ENCODE measurements around the gene MORC1. TPM values are rescaled to one million over a fixed set of nuclear protein-coding genes. Genes with fewer than 3 reads are reported as not detected.

Gene MORC1
- total RNA-seq, 4 donors from 2014 or later: 0.20 to 0.22 TPM; not detected in 2

DNA sequence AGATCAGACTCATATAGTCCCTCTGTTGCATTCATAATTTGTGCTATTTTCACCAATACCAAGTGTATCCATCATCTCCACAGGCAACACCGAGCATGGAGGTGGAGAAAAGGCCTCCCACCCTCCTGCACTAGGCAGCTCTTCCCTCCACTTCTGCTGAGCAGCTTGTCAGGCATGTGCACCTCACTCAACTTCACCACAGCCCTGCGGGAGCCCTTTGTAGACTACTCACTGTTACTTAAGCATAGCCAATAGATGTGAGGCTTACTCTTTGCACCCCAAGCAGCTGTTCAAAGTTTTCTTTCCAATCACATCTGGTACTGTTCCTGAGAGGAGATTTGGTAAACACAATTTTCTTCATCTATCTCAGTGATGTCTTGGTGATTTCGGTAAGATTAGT is 147.4 kb downstream of the MORC1 start:
- no peaks in the 10 kb centered on the region for H3K4me1 ChIP-seq
- 52 to 58% methylated on average over 3 of the region's 3 CpGs for WGBS, 2 donors

DNA sequence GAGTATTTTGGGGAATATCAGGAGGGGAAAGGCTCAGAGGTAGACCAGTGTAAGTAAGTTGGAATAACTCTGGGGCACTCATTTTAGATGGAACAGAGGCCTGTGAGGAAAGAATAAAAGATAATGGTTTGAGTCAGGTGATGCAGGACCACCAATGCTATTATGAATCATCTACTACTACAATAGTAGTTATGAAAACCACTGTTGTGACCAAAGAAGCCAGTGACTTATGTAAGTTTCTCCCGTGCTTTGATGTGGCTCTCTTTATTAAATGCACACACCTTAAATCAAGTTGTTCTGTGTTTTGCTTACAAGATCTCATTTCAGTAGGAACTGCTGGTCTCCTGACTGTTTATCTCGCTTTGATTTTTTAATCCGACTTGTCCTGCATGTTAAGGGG is 151.2 kb downstream of the MORC1 start:
- H3K27ac ChIP-seq: no peak overlapping the region
- DNase-seq (ENCODE audit: low spot score in 2 of 2): no peak
- no peaks in the 10 kb centered on the region for H3K36me3 ChIP-seq
- no peaks in the 10 kb centered on the region for H3K9me3 ChIP-seq
- TF ChIP-seq, protein P1, sequence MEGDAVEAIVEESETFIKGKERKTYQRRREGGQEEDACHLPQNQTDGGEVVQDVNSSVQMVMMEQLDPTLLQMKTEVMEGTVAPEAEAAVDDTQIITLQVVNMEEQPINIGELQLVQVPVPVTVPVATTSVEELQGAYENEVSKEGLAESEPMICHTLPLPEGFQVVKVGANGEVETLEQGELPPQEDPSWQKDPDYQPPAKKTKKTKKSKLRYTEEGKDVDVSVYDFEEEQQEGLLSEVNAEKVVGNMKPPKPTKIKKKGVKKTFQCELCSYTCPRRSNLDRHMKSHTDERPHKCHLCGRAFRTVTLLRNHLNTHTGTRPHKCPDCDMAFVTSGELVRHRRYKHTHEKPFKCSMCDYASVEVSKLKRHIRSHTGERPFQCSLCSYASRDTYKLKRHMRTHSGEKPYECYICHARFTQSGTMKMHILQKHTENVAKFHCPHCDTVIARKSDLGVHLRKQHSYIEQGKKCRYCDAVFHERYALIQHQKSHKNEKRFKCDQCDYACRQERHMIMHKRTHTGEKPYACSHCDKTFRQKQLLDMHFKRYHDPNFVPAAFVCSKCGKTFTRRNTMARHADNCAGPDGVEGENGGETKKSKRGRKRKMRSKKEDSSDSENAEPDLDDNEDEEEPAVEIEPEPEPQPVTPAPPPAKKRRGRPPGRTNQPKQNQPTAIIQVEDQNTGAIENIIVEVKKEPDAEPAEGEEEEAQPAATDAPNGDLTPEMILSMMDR (IDR thresholded peaks at IDR 0.05): no peak
- no peak for TF ChIP-seq EP300 (IDR thresholded peaks at IDR 0.05)
- no peak for TF ChIP-seq POLR2A (IDR thresholded peaks at IDR 0.05)
- no peak overlapping the region for H3K4me3 ChIP-seq
- 59 to 94% methylated on average over 3 of the region's 3 CpGs for WGBS, 2 donors
- H3K4me1 ChIP-seq: no peaks in the 10 kb centered on the region
- H3K27me3 ChIP-seq: no peaks in the 10 kb centered on the region

More for the DNA sequence above, 147.4 kb downstream of the MORC1 start:
- H3K36me3 ChIP-seq: no peaks in the 10 kb centered on the region
- H3K4me3 ChIP-seq: no peak overlapping the region
- DNase-seq (ENCODE audit: low spot score in 2 of 2): no peak
- H3K9me3 ChIP-seq: no peaks in the 10 kb centered on the region
- TF ChIP-seq, protein P1 (IDR thresholded peaks at IDR 0.05): no peak
- TF ChIP-seq EP300 (IDR thresholded peaks at IDR 0.05): no peak
- no peak overlapping the region for H3K27ac ChIP-seq
- no peaks in the 10 kb centered on the region for H3K27me3 ChIP-seq

DNA sequence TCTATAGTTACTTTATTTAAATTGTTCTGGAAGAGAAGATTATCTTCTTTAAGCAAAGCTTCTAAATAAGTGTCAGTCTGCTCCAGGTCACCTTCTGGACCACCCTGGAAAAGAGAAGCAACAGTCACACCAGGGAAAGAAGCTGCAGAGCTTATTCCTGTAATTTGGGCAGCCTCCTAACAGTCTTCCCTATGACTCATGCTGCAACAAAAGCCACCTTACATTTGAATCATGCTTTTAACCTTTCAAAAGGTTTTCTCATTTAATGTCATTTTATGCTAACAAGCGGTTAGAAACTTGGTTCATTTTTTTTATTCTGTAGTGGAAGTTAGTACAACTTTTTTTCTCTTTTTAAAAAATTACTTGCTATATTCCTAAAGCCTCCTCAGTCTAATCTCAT is 158.9 kb downstream of the MORC1 start:
- Histone ChIP-seq H3K27ac (no peak overlapping the region), H3K4me1 (no peaks in the 10 kb centered on the region), H3K27me3 (no peaks in the 10 kb centered on the region), H3K4me3 (no peak overlapping the region), H3K36me3 (no peaks in the 10 kb centered on the region), H3K9me3 (no peaks in the 10 kb centered on the region)
- WGBS, 2 donors: 78 to 92% methylated on average over 1 of the region's 1 CpG
- TF ChIP-seq, protein P1 (IDR thresholded peaks at IDR 0.05): no peak
- TF ChIP-seq EP300 (IDR thresholded peaks at IDR 0.05) (no peak), POLR2A (IDR thresholded peaks at IDR 0.05) (no peak)
- DNase-seq (ENCODE audit: low spot score in 2 of 2): no peak

DNA sequence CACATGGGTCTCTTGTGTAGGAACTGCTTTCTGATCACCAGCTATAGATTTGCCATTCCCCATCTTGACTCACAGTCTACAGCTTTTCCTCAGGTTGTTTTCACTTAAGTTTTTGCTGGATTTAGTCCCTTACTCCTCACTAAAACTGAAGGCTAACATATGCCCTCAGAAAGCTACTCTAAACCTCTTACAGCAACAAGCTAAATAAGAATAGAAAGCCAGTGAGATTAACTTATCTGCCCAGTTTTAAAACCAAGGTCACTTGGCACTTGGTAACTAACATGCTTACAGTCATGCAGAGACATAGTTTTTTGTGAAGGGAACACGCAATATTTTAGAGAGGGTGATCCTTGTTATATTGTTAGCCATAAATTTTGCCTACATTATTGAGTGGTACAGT is 164.2 kb downstream of the MORC1 start, which contains the start of gene GUCA1C:
TSS of gene GUCA1C (minus strand) at position 180 of the 400 bp plus-strand sequence. CDS start at position 63, 117 bp downstream.
- Histone ChIP-seq H3K4me3 (no peak within 1 kb of the TSS), H3K27ac (no peak within 1 kb of the TSS), H3K4me1 (no peaks in the 10 kb centered on the region), H3K27me3 (no peaks in the 10 kb centered on the region), H3K9me3 (no peaks in the 10 kb centered on the region), H3K36me3 (no peaks in the 10 kb centered on the region)
- no peak for TF ChIP-seq EP300 (IDR thresholded peaks at IDR 0.05)
- no peak for TF ChIP-seq POLR2A (IDR thresholded peaks at IDR 0.05)
- TF ChIP-seq, protein P1 (IDR thresholded peaks at IDR 0.05): no peak
- DNase-seq (ENCODE audit: low spot score in 2 of 2): no peak
- WGBS, 2 donors: 87 to 92% methylated on average over 1 of the region's 1 CpG

DNA sequence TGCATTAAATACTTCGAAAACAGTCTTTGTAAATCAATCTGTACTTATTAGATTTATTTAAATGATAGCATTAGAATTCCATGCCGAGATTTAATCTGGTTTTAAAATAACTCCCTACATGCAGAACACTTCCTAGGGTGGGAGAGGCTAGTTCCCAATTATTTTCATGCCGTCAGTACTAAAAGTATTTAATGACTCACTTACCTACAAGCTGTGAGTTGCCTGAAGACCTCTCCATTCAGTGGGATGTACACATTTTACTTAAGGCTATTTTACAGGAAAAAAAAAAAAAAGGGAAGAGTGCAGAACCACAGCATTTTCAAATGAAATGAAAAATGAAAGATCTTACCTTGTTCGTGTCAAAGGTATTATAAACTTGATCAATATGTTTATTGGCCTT is 164.7 kb downstream of the MORC1 start:
- H3K27me3 ChIP-seq: no peaks in the 10 kb centered on the region
- no peak overlapping the region for H3K27ac ChIP-seq
- DNase-seq (ENCODE audit: low spot score in 2 of 2): no peak
- WGBS, 2 donors: 74 to 78% methylated on average over 4 of the region's 4 CpGs
- H3K36me3 ChIP-seq: no peaks in the 10 kb centered on the region
- H3K4me1 ChIP-seq: no peaks in the 10 kb centered on the region
- TF ChIP-seq EP300 (IDR thresholded peaks at IDR 0.05) (no peak), POLR2A (IDR thresholded peaks at IDR 0.05) (no peak)
- TF ChIP-seq, protein P1 (IDR thresholded peaks at IDR 0.05): no peak
- H3K4me3 ChIP-seq: no peak overlapping the region
- no peaks in the 10 kb centered on the region for H3K9me3 ChIP-seq

Measured in tibial nerve (tissue), 4 donors.